NT2/D1 (cell line): Measurements from ENCODE around the gene RPH3AL.
"Not testable (repeated sequence)": the region's sequence is repeated elsewhere in the genome, so short reads cannot be mapped to it uniquely, and the experiment has no call there.

Source experiments
- DNase-seq: peaks from one replicate; pipeline ENCODE4 v3.0.0-alpha.2; 2011; ENCODE audit warnings: low read depth, low spot score
- H3K27me3 ChIP-seq: 2 replicates; pipeline ENCODE4 v1.6.0; 2011; ENCODE audit warnings: mild to moderate bottlenecking; ENCODE audit not compliant: insufficient read length, insufficient read depth
- H3K36me3 ChIP-seq: 2 replicates; pipeline ENCODE4 v1.6.1; 2011; ENCODE audit warnings: mild to moderate bottlenecking, low read length, mixed read lengths; ENCODE audit not compliant: insufficient read depth, insufficient read length
- H3K4me1 ChIP-seq: 2 replicates; pipeline ENCODE4 v1.5.1; 2011; ENCODE audit not compliant: insufficient read depth, insufficient read length
- H3K4me3 ChIP-seq: 2 replicates; pipeline ENCODE4 v1.5.1; 2011; ENCODE audit warnings: low read depth; ENCODE audit not compliant: insufficient read length
- H3K9ac ChIP-seq: 2 replicates; pipeline ENCODE4 v1.6.0; 2011; ENCODE audit warnings: low read depth; ENCODE audit not compliant: insufficient read length
- H3K9me3 ChIP-seq: 2 replicates; pipeline ENCODE4 v1.5.1; 2011; ENCODE audit warnings: mild to moderate bottlenecking, low read length; ENCODE audit not compliant: insufficient read depth
- SUZ12 ChIP-seq: IDR thresholded peaks from 2 replicates; pipeline ENCODE4 v1.6.1; 2011; ENCODE audit not compliant: insufficient read length, insufficient read depth; ENCODE audit errors: extremely low read depth
- YY1 ChIP-seq: IDR thresholded peaks from 2 replicates; pipeline ENCODE4 v1.6.1; 2011; ENCODE audit not compliant: insufficient read length, insufficient read depth
- ZNF274 ChIP-seq: IDR thresholded peaks from 2 replicates; pipeline ENCODE4 v1.6.1; 2011; ENCODE audit warnings: mild to moderate bottlenecking, low read depth, low read length

The RPH3AL gene

GRCh38 chr17:323721-324571, 28.7 kb downstream of the RPH3AL start:
- TF ChIP-seq ZNF274: no peak
- no peak for TF ChIP-seq YY1
- TF ChIP-seq SUZ12: no peak
- peaks cover 5% of the 10 kb centered on the region; the same call in 1 of the 2 replicates for H3K9me3 ChIP-seq
- H3K27me3 ChIP-seq: no peaks in the 10 kb centered on the region
- DNase-seq: no peak
- peaks cover 15% of the 10 kb centered on the region for H3K4me1 ChIP-seq
- no peak overlapping the region for H3K9ac ChIP-seq
- H3K36me3 ChIP-seq: no peaks in the 10 kb centered on the region
- no peak overlapping the region for H3K4me3 ChIP-seq

- Histone ChIP-seq H3K36me3 (no peaks in the 10 kb centered on the region), H3K4me1 (peaks cover 15% of the 10 kb centered on the region), H3K9me3 (peaks cover 5% of the 10 kb centered on the region; the same call in 1 of the 2 replicates), H3K27me3 (no peaks in the 10 kb centered on the region), H3K9ac (no peak overlapping the region), H3K4me3 (no peak overlapping the region)
- DNase-seq: no peak
- TF ChIP-seq ZNF274: no peak
- no peak for TF ChIP-seq SUZ12
- no peak for TF ChIP-seq YY1
Observed at GRCh38 chr17:323181-323580, 29.4 kb downstream of the RPH3AL start.

GRCh38 chr17:322006-322780, 30.4 kb downstream of the RPH3AL start:
- H3K4me3 ChIP-seq: no peak overlapping the region
- H3K36me3 ChIP-seq: no peaks in the 10 kb centered on the region
- no peak overlapping the region for H3K9ac ChIP-seq
- TF ChIP-seq YY1 (no peak), ZNF274 (no peak), SUZ12 (no peak)
- no peak for DNase-seq
- peaks cover 15% of the 10 kb centered on the region for H3K4me1 ChIP-seq
- H3K27me3 ChIP-seq: no peaks in the 10 kb centered on the region
- H3K9me3 ChIP-seq: peaks cover 5% of the 10 kb centered on the region; the same call in 1 of the 2 replicates

- Histone ChIP-seq H3K4me3 (no peak overlapping the region), H3K9me3 (peaks cover 5% of the 10 kb centered on the region; the same call in 1 of the 2 replicates), H3K27me3 (no peaks in the 10 kb centered on the region), H3K36me3 (no peaks in the 10 kb centered on the region), H3K4me1 (peaks cover 15% of the 10 kb centered on the region), H3K9ac (no peak overlapping the region)
- no peak for DNase-seq
- TF ChIP-seq SUZ12 (no peak), ZNF274 (no peak), YY1 (no peak)
Observed at GRCh38 chr17:321386-321941, 31.1 kb downstream of the RPH3AL start.

GRCh38 chr17:320809-321385, 31.7 kb downstream of the RPH3AL start:
- Histone ChIP-seq H3K9ac (no peak overlapping the region), H3K36me3 (no peaks in the 10 kb centered on the region), H3K4me3 (no peak overlapping the region), H3K9me3 (peaks cover 8% of the 10 kb centered on the region; the same call in 1 of the 2 replicates), H3K4me1 (peaks cover 12% of the 10 kb centered on the region), H3K27me3 (no peaks in the 10 kb centered on the region)
- TF ChIP-seq SUZ12: no peak
- no peak for TF ChIP-seq ZNF274
- TF ChIP-seq YY1: no peak
- no peak for DNase-seq

- TF ChIP-seq SUZ12 (no peak), YY1 (no peak), ZNF274 (no peak)
- H3K9me3 ChIP-seq: peaks cover 15% of the 10 kb centered on the region
Observed at GRCh38 chr17:320139-320538, 32.5 kb downstream of the RPH3AL start.

GRCh38 chr17:319266-319665, 33.3 kb downstream of the RPH3AL start:
- Histone ChIP-seq H3K4me3 (no peak overlapping the region), H3K27me3 (no peaks in the 10 kb centered on the region), H3K4me1 (peaks cover 11% of the 10 kb centered on the region), H3K36me3 (no peaks in the 10 kb centered on the region), H3K9ac (no peak overlapping the region), H3K9me3 (peaks cover 22% of the 10 kb centered on the region)
- TF ChIP-seq YY1 (no peak), ZNF274 (no peak), SUZ12 (no peak)
- DNase-seq: no peak

More at GRCh38 chr17:320139-320538, 32.5 kb downstream of the RPH3AL start:
- H3K4me1 ChIP-seq: peaks cover 11% of the 10 kb centered on the region
- no peaks in the 10 kb centered on the region for H3K27me3 ChIP-seq
- no peak overlapping the region for H3K4me3 ChIP-seq
- DNase-seq: no peak
- H3K36me3 ChIP-seq: no peaks in the 10 kb centered on the region
- no peak overlapping the region for H3K9ac ChIP-seq

GRCh38 chr17:317070-317469, 35.5 kb downstream of the RPH3AL start:
- H3K27me3 ChIP-seq, H3K4me3 ChIP-seq, H3K9ac ChIP-seq, H3K4me1 ChIP-seq, H3K36me3 ChIP-seq, DNase-seq: not testable (repeated sequence)
- H3K9me3 ChIP-seq: peaks cover 22% of the 10 kb centered on the region

GRCh38 chr17:315399-315798, 37.2 kb downstream of the RPH3AL start:
- H3K4me3 ChIP-seq: not testable (repeated sequence)

GRCh38 chr17:314614-314944, 38.0 kb downstream of the RPH3AL start:
- not testable (repeated sequence) for DNase-seq, H3K36me3 ChIP-seq, H3K9ac ChIP-seq, H3K27me3 ChIP-seq, H3K4me3 ChIP-seq
- Histone ChIP-seq H3K9me3 (peaks cover 24% of the 10 kb centered on the region), H3K4me1 (peaks cover 13% of the 10 kb centered on the region)

More at GRCh38 chr17:315399-315798, 37.2 kb downstream of the RPH3AL start:
- H3K27me3 ChIP-seq, DNase-seq, H3K4me1 ChIP-seq, H3K9ac ChIP-seq, H3K36me3 ChIP-seq: not testable (repeated sequence)
- peaks cover 22% of the 10 kb centered on the region for H3K9me3 ChIP-seq
